ENCODE results near the gene FCRL5. TPM values are rescaled to one million over a fixed set of nuclear protein-coding genes. Genes with fewer than 3 reads are reported as not detected.
A peak's percentile ranks its signal among the peaks of the same experiment; 100 is the strongest.

Gene FCRL5
- total RNA-seq, 4 donors from 2014 or later: 0.21 to 0.30 TPM; not detected in 2

DNA sequence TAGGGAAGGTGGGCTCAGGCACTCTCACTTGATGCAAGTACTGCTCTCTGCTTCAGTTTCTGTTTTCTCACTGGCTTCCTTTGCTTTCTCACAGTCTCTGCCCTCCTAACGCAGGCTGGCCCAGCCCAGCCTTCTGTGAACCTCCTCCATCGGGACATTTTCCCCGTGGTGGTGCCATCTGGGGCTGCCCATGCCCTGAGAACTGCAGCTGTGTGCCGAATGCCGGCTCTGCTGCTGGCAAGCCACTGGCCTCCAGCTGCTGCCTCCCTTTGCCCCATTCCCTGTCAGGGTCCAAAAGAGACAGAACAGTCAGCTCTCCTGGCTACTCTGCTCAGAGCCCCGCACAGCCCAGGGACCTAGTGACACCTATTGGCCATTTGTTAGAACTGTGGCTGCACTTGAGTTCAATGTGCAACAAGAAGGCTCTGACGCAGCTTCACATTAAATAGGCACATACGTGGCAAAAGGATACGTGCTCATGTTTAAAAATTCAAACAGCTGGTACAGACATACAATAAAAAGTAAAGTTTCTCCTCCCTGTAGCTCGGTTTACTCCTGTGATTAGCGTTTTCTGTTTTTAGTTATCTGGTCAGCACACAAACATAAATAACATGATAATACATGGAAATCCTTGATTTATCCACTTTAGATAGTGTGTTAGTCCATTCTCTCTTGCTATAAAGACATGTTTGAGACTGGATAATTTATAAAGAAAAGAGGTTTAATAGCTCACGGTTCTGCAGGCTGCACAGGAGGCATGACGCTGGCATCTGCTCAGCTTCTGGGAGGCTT is 46.6 kb downstream of the FCRL5 start:
- Histone ChIP-seq H3K4me3 (no peak overlapping the region), H3K36me3 (no peaks in the 10 kb centered on the region), H3K27me3 (no peaks in the 10 kb centered on the region), H3K9me3 (no peaks in the 10 kb centered on the region), H3K27ac (no peak overlapping the region), H3K4me1 (peaks cover 0 to 4% (median 0%) of the 10 kb centered on the region in 4 donors)
- peak in 1 of 2 donors; percentile 45 for DNase-seq (ENCODE audit: low spot score in 2 of 2)
- WGBS, 2 donors: 46 to 48% methylated on average over 13 of the region's 13 CpGs
- TF ChIP-seq POLR2A (IDR thresholded peaks at IDR 0.05): no peak
- TF ChIP-seq, protein P1, sequence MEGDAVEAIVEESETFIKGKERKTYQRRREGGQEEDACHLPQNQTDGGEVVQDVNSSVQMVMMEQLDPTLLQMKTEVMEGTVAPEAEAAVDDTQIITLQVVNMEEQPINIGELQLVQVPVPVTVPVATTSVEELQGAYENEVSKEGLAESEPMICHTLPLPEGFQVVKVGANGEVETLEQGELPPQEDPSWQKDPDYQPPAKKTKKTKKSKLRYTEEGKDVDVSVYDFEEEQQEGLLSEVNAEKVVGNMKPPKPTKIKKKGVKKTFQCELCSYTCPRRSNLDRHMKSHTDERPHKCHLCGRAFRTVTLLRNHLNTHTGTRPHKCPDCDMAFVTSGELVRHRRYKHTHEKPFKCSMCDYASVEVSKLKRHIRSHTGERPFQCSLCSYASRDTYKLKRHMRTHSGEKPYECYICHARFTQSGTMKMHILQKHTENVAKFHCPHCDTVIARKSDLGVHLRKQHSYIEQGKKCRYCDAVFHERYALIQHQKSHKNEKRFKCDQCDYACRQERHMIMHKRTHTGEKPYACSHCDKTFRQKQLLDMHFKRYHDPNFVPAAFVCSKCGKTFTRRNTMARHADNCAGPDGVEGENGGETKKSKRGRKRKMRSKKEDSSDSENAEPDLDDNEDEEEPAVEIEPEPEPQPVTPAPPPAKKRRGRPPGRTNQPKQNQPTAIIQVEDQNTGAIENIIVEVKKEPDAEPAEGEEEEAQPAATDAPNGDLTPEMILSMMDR (IDR thresholded peaks at IDR 0.05): peak; percentile 33 to 72 (median 54)

DNA sequence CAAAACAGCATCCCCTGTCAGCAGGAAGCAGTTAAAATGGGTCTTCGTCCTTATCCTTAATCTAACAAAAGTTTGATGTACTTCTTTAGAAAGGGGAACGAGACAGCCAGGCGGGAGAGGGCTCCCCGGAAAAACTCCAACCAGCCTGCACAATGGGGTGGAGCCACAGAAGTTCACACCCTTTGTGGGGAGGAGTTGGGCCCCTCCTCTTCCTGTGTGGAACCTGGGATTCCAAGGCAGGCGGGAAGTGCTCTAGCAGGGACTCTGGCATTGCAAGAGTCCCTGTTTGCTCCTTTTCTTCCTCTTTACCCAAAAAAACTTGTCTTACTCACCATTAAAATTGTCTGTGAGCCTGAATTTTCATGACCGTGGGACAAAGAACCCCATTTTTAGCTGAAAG is 47.7 kb downstream of the FCRL5 start:
- Histone ChIP-seq H3K4me1 (peaks cover 0 to 4% (median 0%) of the 10 kb centered on the region in 4 donors), H3K27me3 (no peaks in the 10 kb centered on the region), H3K9me3 (no peaks in the 10 kb centered on the region), H3K36me3 (no peaks in the 10 kb centered on the region), H3K27ac (no peak overlapping the region), H3K4me3 (no peak overlapping the region)
- DNase-seq (ENCODE audit: low spot score in 2 of 2): no peak
- no peak for TF ChIP-seq POLR2A (IDR thresholded peaks at IDR 0.05)
- TF ChIP-seq EP300 (IDR thresholded peaks at IDR 0.05): no peak
- 40 to 50% methylated on average over 6 of the region's 6 CpGs for WGBS, 2 donors

DNA sequence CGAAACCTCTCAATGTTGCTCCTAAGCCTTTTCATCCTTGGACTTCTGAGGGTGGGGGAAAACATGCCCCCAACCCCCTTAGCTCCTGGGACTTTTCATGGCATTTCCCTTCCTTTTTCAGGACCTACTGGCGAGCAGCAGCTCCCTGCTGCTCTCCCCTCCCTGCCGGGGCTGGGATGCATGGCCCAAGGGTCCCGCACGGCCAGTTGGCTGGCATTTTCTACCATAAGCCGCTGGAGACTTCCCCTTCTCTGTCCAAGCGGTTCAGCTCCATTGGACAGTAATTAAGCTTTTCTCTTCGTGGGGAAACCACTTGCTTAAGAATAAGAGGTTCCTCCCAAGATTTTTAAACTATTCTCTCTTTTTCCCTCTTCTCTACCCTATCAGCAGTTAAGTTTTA is 52.8 kb downstream of the FCRL5 start:
- DNase-seq (ENCODE audit: low spot score in 2 of 2): no peak
- Histone ChIP-seq H3K4me1 (no peaks in the 10 kb centered on the region), H3K36me3 (no peaks in the 10 kb centered on the region), H3K27me3 (peaks cover 0 to 4% of the 10 kb centered on the region in 2 donors), H3K4me3 (no peak overlapping the region), H3K9me3 (no peaks in the 10 kb centered on the region), H3K27ac (no peak overlapping the region)
- WGBS, 2 donors: 78 to 85% methylated on average over 8 of the region's 8 CpGs
- TF ChIP-seq, protein P1 (IDR thresholded peaks at IDR 0.05): no peak
- TF ChIP-seq POLR2A (IDR thresholded peaks at IDR 0.05) (no peak), EP300 (IDR thresholded peaks at IDR 0.05) (no peak)

DNA sequence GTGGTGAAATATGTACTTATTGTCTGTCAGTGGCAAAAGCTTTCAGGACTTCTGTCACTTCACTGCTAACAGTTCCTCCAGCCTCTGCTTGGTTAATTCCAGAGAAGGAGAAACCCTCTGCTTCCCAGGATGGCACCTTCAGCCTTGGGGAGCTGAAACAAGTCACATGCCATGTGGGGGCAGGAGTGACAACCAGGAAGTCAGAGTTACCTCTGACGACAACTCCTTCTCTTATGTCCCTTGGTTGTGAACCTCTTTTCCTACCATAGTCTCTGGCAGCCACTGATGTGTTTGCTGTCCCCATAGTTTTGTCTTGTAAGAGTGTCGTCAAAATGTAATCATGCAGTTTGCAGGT is 53.6 kb downstream of the FCRL5 start:
- Histone ChIP-seq H3K4me1 (no peaks in the 10 kb centered on the region), H3K27ac (no peak overlapping the region), H3K36me3 (no peaks in the 10 kb centered on the region), H3K4me3 (no peak overlapping the region), H3K9me3 (no peaks in the 10 kb centered on the region), H3K27me3 (peaks cover 0 to 5% of the 10 kb centered on the region in 2 donors)
- no peak for TF ChIP-seq POLR2A (IDR thresholded peaks at IDR 0.05)
- no peak for TF ChIP-seq EP300 (IDR thresholded peaks at IDR 0.05)
- TF ChIP-seq, protein P1 (IDR thresholded peaks at IDR 0.05): no peak
- DNase-seq (ENCODE audit: low spot score in 2 of 2): no peak
- 80 to 87% methylated on average over 2 of the region's 2 CpGs for whole genome bisulfite sequencing, 2 donors

DNA sequence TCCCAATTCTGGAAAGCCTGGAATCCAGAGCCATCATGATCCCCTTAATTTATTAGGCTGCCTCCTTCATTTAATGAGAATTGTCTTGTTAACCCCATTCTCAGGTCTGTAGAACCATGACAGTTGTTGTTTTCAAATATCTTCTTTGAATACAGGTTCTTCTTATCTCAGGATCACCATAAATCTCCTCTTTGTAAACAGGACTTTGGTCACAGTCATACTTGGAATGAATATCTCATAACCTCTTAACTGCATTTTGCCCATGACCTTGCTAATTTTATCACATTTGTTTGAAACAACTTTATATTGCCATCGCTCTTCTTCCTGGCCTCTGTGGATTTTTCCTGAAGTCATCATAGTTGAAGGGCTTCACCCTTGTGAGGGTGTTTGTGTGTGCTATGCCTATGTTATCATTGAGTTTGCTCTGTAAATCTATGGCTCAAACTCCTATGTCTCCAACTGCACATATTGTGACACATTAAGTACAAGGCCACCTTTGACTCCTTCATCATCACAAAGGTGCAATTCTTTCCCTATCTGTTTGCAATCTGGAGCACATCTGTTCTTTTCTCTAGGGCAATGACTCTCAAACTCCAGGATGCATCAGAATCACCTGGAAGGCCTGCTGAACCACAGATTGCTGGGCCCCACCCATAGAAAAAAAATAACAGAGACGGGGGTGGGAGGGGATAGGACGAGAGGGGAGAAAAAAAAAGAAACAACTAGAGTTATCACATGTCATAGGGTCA is 54.2 kb downstream of the FCRL5 start:
- Histone ChIP-seq H3K36me3 (no peaks in the 10 kb centered on the region), H3K9me3 (no peaks in the 10 kb centered on the region), H3K4me3 (no peak overlapping the region), H3K27me3 (peaks cover 0 to 5% of the 10 kb centered on the region in 2 donors), H3K27ac (no peak overlapping the region), H3K4me1 (no peaks in the 10 kb centered on the region)
- WGBS, 2 donors: 42 to 59% methylated on average over 3 of the region's 3 CpGs
- no peak for TF ChIP-seq POLR2A (IDR thresholded peaks at IDR 0.05)
- no peak for TF ChIP-seq EP300 (IDR thresholded peaks at IDR 0.05)
- TF ChIP-seq, protein P1 (IDR thresholded peaks at IDR 0.05): no peak
- no peak for DNase-seq (ENCODE audit: low spot score in 2 of 2)
